GM12874 (cell line): ENCODE data around the gene STARD13.

Source experiments
- CTCF ChIP-seq: IDR thresholded peaks from 2 replicates; pipeline ENCODE4 v1.5.1; 2011; ENCODE audit warnings: low read depth, mild to moderate bottlenecking, control low read depth, low read length, moderate library complexity; ENCODE audit not compliant: insufficient read depth

STARD13 gene

GRCh38 chr13:33308863-33309262 is 23.3 kb upstream of the STARD13 start:
- TF ChIP-seq CTCF = no peak

GRCh38 chr13:33307843-33308242 is 22.3 kb upstream of the STARD13 start:
- no peak for TF ChIP-seq CTCF

GRCh38 chr13:33303855-33304597 is 18.5 kb upstream of the STARD13 start:
- no peak for TF ChIP-seq CTCF

GRCh38 chr13:33299626-33300025 is 14.1 kb upstream of the STARD13 start:
- no peak for TF ChIP-seq CTCF

- TF ChIP-seq CTCF = no peak
Measured at GRCh38 chr13:33296793-33297425, 11.4 kb upstream of the STARD13 start.

GRCh38 chr13:33292712-33293111 is 7.2 kb upstream of the STARD13 start:
- no peak for TF ChIP-seq CTCF

- TF ChIP-seq CTCF = no peak
Measured at GRCh38 chr13:33290421-33290965, 4.9 kb upstream of the STARD13 start.
